HFFc6 (cell line): ENCODE data around the gene KCND2. TPM values are rescaled to one million over a fixed set of nuclear protein-coding genes. Genes with fewer than 3 reads are reported as not detected.
"Not testable (repeated sequence)": the region's sequence is repeated elsewhere in the genome, so short reads cannot be mapped to it uniquely, and the experiment has no call there.

Source experiments
- DNase-seq: peaks from one replicate; pipeline ENCODE4 v3.0.0-alpha.2; 2018
- H3K27ac Mint-ChIP-seq: 2 replicates; pipeline ENCODE4 v1.8.0; 2020; ENCODE audit warnings: mild to moderate bottlenecking, mixed read lengths
- H3K27me3 Mint-ChIP-seq: 2 replicates; pipeline ENCODE4 v1.8.0; 2021; ENCODE audit warnings: mild to moderate bottlenecking, moderate library complexity, mixed read lengths; ENCODE audit not compliant: insufficient read depth
- H3K36me3 Mint-ChIP-seq: 2 replicates; pipeline ENCODE4 v1.8.0; 2021; ENCODE audit warnings: low read depth, mixed read lengths
- H3K4me1 Mint-ChIP-seq: 2 replicates; pipeline ENCODE4 v1.8.0; 2020; ENCODE audit warnings: low read depth, mixed read lengths
- H3K4me3 Mint-ChIP-seq: 2 replicates; pipeline ENCODE4 v1.8.0; 2020; ENCODE audit warnings: mild to moderate bottlenecking, moderate library complexity, mixed read lengths
- H3K9me3 Mint-ChIP-seq: 2 replicates; pipeline ENCODE4 v1.8.0; 2020; ENCODE audit warnings: mild to moderate bottlenecking, mixed read lengths
- CTCF ChIP-seq: fragments of 200-600 bp; sonication (generic); IDR thresholded peaks from 2 replicates; pipeline ENCODE4 v1.5.0; 2021; ENCODE audit warnings: antibody characterized with exemption, mild to moderate bottlenecking
- total RNA-seq, 6 experiments: library from RNA; stranded (reverse); fragmentation: NEBNext Ultra II Directional; extraction: Animal tissue kit (Norgen Biotek cat#: 25700); gene quantifications; 2 replicates in 1 of 6; 3 replicates in 5 of 6; pipeline ENCODE4 v1.2.3, GENCODE V29; 2021

The KCND2 gene
- total RNA-seq, 6 experiments from 2014 or later = not detected

- no peaks in the 10 kb centered on the region for H3K4me1 Mint-ChIP-seq
- TF ChIP-seq CTCF = no peak
- H3K4me3 Mint-ChIP-seq = no peak overlapping the region
- no peaks in the 10 kb centered on the region for H3K36me3 Mint-ChIP-seq
- peaks cover 19% of the 10 kb centered on the region for H3K9me3 Mint-ChIP-seq
- H3K27ac Mint-ChIP-seq = no peak overlapping the region
- H3K27me3 Mint-ChIP-seq = no peaks in the 10 kb centered on the region
- no peak for DNase-seq
Measured at GRCh38 chr7:120695848-120696247, 422.9 kb downstream of the KCND2 start.

- H3K36me3 Mint-ChIP-seq = no peaks in the 10 kb centered on the region
- H3K4me1 Mint-ChIP-seq = no peaks in the 10 kb centered on the region
- H3K27ac Mint-ChIP-seq = no peak overlapping the region
- TF ChIP-seq CTCF = no peak
- H3K27me3 Mint-ChIP-seq = no peaks in the 10 kb centered on the region
- DNase-seq = no peak
- H3K9me3 Mint-ChIP-seq = peaks cover 6% of the 10 kb centered on the region; the same call in 1 of the 2 replicates
- H3K4me3 Mint-ChIP-seq = no peak overlapping the region
Measured at GRCh38 chr7:120700796-120701195, 427.8 kb downstream of the KCND2 start.

GRCh38 chr7:120702408-120702807 is 429.4 kb downstream of the KCND2 start:
- not testable (repeated sequence) for H3K4me3 Mint-ChIP-seq, H3K4me1 Mint-ChIP-seq, H3K27me3 Mint-ChIP-seq, H3K9me3 Mint-ChIP-seq, H3K27ac Mint-ChIP-seq, DNase-seq, H3K36me3 Mint-ChIP-seq

- no peak for TF ChIP-seq CTCF
- Mint-ChIP-seq H3K9me3 (no peaks in the 10 kb centered on the region; the same call in 1 of the 2 replicates), H3K4me3 (no peak overlapping the region), H3K4me1 (no peaks in the 10 kb centered on the region), H3K36me3 (no peaks in the 10 kb centered on the region), H3K27me3 (no peaks in the 10 kb centered on the region), H3K27ac (no peak overlapping the region)
- DNase-seq = no peak
Measured at GRCh38 chr7:120703585-120704240, 430.7 kb downstream of the KCND2 start.

GRCh38 chr7:120709252-120709971 is 436.4 kb downstream of the KCND2 start:
- Mint-ChIP-seq H3K4me1 (no peaks in the 10 kb centered on the region), H3K27me3 (no peaks in the 10 kb centered on the region), H3K27ac (no peak overlapping the region), H3K36me3 (no peaks in the 10 kb centered on the region), H3K4me3 (no peak overlapping the region), H3K9me3 (no peaks in the 10 kb centered on the region)
- no peak for DNase-seq
- no peak for TF ChIP-seq CTCF

- no peak for DNase-seq
- Mint-ChIP-seq H3K27ac (no peak overlapping the region), H3K4me3 (no peak overlapping the region), H3K36me3 (no peaks in the 10 kb centered on the region), H3K27me3 (no peaks in the 10 kb centered on the region), H3K4me1 (no peaks in the 10 kb centered on the region), H3K9me3 (no peaks in the 10 kb centered on the region)
- TF ChIP-seq CTCF = no peak
Measured at GRCh38 chr7:120709972-120710320, 437.0 kb downstream of the KCND2 start.
